Measurements from ENCODE around the gene RAD9A.

The RAD9A gene

GRCh38 chr11:67375320-67376055, 16.3 kb upstream of the RAD9A start:
- no peak for DNase-seq

GRCh38 chr11:67376063-67376820, 15.5 kb upstream of the RAD9A start:
- DNase-seq, result no peak

- DNase-seq, result no peak
Measured at GRCh38 chr11:67376873-67377808, 14.6 kb upstream of the RAD9A start.

- DNase-seq, result no peak
Measured at GRCh38 chr11:67378544-67378943, 13.2 kb upstream of the RAD9A start.

GRCh38 chr11:67379061-67380058, 12.4 kb upstream of the RAD9A start:
- peak; percentile 61 for DNase-seq

GRCh38 chr11:67381244-67381972, 10.4 kb upstream of the RAD9A start:
- no peak for DNase-seq

- peak; percentile 77 for DNase-seq
Measured at GRCh38 chr11:67382276-67383136, 9.3 kb upstream of the RAD9A start.

- DNase-seq, result peak; percentile 67
Measured at GRCh38 chr11:67384851-67385366, 6.9 kb upstream of the RAD9A start.

GRCh38 chr11:67387069-67387468, 4.7 kb upstream of the RAD9A start:
- DNase-seq, result no peak

- DNase-seq, result no peak
Measured at GRCh38 chr11:67387518-67387917, 4.3 kb upstream of the RAD9A start.

GRCh38 chr11:67389477-67389876, 2.3 kb upstream of the RAD9A start:
- DNase-seq, result no peak

GRCh38 chr11:67390947-67391303, 861 bp upstream of the RAD9A start:
- no peak for DNase-seq

GRCh38 chr11:67392183-67392715, 463 bp downstream of the RAD9A start:
- DNase-seq, result no peak

GRCh38 chr11:67393437-67393836, 1.7 kb downstream of the RAD9A start:
- no peak for DNase-seq

GRCh38 chr11:67393990-67394389, 2.2 kb downstream of the RAD9A start:
- no peak for DNase-seq

- DNase-seq, result no peak
Measured at GRCh38 chr11:67395555-67396258, 3.9 kb downstream of the RAD9A start.

GRCh38 chr11:67396259-67396581, 4.4 kb downstream of the RAD9A start:
- DNase-seq, result no peak

- no peak for DNase-seq
Measured at GRCh38 chr11:67396587-67397389, 5.0 kb downstream of the RAD9A start.

Data from fibroblast of skin of back (primary cell).